Myocyte (in vitro differentiated cells): ENCODE results near the gene IFITM2. TPM values are rescaled to one million over a fixed set of nuclear protein-coding genes. Genes with fewer than 3 reads are reported as not detected.

Source experiments
- DNase-seq: peaks from one replicate; pipeline ENCODE4 v3.0.0-alpha.2; 2012; ENCODE audit warnings: low read depth
- polyA plus RNA-seq: library from polyadenylated mRNA; unstranded; fragments of >200 nt; gene quantifications from one replicate; pipeline ENCODE4 v1.2.1, GENCODE V29; 2012; ENCODE audit warnings: missing spikeins
- total RNA-seq: library from RNA; depleted of rRNA; stranded (reverse); fragments of >200 nt; gene quantifications from 2 replicates; pipeline ENCODE4 v1.2.3, GENCODE V29; 2014

IFITM2 gene
- total RNA-seq = 12.5 and 14.4 TPM in 2 replicates
- 51.4 TPM for polyA plus RNA-seq

DNA sequence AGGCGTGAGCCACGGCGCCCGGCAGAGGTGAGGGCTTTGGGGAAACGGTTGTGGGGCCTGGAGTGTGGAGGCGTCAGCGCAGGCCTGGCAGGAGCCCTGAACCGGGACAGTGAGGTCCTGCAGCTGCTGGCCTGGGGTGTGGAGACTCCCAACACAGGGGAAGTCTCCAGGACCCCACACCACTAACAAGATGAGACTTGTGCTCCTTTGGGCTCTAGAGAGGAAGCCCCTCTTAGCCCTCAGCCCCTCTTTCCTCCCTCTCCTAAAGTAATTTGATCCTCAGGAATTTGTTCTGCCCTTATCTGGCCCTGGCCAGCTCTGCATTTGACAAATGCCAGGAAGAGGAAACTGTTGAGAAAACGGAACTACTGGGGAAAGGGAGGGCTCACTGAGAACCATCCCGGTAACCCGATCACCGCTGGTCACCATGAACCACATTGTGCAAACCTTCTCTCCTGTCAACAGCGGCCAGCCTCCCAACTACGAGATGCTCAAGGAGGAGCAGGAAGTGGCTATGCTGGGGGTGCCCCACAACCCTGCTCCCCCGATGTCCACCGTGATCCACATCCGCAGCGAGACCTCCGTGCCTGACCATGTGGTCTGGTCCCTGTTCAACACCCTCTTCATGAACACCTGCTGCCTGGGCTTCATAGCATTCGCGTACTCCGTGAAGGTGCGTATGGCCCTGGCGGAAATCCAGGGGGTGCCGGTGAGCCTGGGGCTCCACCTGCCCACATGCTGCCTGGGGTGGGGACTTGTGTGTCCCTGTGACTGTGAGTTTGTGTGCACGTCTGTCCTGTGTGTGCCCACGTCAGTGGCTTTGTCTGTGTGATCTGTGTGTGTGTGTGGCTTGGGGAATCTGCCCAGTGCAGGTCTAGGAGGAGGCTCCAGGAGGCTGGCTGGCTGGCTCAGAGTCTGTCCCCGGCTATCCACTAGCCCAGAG lies at the start of gene IFITM2:
IFITM2 (plus strand) TSS at position 51 of the 943 bp plus-strand sequence; CDS start at position 428, 377 bp downstream.
- peak; percentile 71 for DNase-seq

DNA sequence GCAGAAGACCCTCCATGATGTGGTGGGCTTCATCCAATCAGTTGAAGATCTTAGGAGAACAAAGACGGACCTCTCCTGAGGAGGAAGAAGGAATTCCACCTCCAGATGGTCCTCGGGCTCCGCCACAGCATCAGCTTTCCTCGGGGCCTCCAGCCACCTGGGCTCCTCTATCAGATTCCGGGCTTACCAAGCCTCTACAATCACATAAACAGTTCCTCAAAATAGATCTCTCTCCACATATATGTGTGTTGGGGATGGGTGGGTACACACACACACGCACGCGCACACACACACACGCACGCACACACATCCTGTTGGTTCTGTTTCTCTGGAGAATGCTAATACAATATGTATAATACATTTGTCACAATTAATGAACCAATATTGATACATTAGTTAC lies 48.2 kb upstream of the IFITM2 start:
- DNase-seq = no peak

DNA sequence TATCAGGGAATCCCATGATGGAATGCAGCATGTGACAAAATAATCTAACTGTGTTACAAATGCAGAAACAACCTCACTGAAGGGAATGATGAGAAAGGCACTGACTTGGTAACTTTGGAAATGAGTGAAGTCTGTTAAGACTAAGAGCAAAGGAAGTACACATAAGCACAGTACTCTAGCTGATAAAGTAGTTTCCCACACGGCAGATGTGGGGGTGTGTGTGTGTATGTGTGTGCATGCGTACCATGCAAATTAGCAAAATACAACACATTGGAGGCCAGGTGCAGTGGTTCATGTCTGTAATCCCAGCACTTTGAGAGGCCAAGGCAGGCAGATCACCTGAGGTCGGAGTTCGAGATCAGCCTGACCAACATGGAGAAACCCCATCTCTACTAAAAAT lies 46.0 kb upstream of the IFITM2 start:
- DNase-seq = no peak

DNA sequence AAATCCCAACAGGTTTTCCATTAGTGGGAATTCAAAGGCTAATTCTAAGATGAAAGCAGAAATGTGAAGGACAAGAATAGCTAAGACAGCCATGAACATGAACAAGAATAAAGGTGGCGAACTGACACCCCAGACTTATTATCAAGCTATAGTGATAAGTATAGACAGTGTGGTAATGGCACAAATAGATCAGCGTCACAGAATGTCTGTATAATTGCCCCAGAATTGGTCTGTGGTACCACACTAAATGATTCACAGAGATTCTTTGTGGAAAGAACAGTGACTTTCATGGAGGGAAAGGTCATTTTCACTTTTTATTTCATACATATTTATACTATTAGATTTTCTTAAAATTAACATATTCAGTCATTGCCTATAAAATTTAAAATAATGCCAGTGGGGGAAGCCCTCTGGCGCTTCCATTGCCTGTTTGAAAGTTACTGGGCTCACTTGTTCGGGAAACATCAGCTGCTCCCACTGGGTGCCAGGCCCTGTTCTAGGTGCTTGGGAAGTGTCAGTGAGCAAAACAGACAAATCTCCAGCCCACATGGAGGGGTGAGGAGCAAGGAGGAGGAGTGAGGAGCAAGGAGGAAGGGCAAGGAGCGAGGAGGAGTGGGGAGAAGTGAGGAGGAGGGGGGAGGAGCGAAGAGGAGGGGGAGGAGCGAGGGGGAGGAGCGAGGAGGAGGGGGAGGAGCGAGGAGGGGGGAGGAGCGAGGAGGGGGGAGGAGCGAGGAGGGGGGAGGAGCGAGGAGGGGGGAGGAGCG lies 40.8 kb upstream of the IFITM2 start:
- DNase-seq = no peak

DNA sequence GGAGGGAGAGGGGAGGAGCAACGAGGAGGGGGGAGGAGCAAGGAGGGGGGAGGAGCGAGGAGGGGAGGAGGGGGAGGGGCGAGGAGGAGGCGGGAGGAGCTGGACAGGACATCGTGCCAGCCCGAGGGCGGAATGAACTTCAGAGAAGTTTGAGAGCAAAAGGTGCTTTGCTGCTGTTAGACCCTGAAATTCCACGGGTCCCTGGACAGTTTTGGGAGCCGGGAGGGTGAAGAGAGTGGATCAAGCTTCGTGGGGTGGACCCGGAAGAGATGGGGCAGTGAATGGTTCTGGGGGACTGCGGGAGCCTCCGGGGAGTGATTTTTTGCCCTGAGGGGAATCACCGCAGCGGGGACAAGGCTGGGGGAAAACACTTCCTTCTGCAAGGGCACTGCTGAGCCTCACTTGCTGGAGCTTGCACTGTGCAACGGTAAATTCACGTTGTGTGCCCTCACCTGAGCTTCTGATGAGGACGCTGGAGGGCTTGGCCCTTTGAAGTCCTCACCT lies 40.1 kb upstream of the IFITM2 start:
- DNase-seq = no peak

DNA sequence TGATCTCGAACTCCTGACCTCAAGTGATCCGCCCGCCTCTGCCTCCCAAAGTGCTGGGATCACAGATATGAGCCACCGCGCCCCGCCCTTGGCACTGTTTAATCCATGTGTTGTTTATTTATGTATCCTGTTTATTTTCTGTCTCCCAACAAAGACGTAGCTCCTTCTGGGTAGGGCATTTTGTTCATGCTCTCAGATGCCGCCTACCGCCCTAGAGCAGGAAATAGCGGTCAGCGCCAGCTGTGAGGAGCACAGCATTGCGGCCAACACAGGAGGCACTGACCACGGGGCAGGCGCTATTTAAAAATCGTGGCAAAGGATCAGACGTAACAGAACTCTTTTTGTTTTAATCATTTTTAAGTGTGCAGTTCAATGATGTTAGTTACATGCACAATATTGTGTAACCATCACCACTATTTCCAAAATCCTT lies 38.9 kb upstream of the IFITM2 start:
- DNase-seq = peak; percentile 95

DNA sequence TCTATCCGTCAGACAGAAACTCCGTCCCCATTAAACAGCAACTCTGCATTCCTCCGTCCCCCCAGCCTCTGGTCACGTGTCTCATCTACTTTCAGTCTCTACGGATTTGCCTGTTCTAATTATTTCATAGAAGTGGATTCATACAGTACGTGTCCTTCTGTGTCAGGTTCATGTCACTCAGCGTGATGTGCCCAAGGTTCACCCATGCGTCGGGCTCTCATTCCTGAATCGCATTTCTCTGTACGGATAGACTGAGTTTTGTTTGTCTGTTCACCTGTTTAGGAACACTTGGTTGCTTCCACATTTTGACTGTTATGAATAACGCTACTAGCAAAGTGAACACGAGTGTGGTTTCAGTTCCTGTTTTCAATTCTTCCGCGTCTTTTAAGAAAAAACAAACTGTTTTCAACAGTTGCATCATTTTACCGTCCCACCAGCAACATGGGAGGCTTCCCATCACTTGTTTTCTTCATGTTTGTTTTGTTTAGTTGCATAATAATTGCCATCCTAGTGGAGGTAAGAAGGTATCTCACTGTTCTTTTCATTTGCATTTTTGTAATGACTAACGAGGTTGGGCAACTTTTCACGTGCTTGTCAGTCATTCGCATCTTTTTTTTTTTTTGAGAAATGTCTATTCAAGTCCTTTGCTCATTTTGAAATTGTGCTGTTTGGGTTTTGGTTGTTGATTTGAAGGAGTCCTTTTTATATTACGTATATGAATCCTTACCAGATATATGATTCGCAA lies 38.3 kb upstream of the IFITM2 start:
- DNase-seq = no peak

DNA sequence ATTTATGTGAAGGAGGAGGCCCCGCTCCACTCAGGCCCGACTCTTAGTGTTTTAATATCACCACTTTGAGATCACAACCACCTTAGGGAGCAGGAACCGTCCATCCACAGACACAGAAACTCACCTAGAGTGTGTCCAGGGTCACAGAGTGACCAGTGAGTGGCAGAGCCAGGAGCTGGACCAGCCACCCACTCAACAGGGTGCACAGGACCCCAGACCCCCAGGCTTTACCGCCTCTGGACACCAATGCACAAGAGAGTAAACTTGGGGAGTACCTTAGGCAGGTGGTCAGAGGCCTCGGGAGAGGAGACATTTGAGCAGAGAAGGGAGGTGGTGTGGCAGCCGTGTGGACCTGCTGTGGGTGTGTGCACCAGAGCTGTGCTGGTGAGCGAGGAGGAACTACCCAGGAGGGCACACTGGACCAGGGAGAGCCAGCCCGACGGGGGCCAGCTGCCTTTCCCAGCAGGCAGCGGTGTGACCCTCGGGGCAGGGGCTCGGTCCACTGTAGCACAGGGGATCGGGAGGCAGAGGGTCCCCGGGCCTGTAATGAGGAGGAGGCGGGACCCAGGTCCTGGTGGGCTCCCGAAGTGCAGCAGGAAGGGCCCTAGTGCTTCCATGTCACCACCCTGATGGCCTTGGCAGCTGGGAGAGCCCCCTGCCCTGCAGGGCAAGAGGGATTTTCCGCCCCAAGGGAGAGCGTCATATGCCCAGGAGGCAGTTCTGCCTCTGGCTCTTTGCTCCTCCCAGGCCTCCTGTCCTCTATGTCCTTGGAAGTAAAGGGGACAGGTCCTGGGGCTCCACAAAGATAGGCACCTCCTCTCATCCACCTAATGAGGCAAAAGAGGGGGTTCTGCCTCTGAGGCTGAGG lies 36.9 kb upstream of the IFITM2 start:
- no peak for DNase-seq

DNA sequence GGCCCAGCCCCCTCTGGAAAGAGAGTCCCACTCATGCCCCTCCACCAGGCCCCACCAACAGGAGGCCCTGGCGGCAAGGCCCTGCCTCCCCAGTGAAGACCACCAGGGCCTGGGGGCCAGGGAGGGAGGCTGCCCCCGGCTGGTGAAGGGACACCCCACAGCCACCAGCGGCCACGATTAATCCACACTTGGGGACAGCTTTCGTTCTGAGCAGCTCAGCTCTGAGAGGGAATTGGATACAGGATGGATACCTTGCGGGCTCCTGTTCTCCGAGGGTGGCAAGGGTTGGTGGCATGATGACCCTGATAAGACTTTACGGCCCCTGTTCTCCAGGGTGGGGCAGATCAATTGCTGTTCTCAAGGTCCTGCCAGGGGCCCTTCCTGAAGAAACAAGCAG lies 36.3 kb upstream of the IFITM2 start:
- no peak for DNase-seq

DNA sequence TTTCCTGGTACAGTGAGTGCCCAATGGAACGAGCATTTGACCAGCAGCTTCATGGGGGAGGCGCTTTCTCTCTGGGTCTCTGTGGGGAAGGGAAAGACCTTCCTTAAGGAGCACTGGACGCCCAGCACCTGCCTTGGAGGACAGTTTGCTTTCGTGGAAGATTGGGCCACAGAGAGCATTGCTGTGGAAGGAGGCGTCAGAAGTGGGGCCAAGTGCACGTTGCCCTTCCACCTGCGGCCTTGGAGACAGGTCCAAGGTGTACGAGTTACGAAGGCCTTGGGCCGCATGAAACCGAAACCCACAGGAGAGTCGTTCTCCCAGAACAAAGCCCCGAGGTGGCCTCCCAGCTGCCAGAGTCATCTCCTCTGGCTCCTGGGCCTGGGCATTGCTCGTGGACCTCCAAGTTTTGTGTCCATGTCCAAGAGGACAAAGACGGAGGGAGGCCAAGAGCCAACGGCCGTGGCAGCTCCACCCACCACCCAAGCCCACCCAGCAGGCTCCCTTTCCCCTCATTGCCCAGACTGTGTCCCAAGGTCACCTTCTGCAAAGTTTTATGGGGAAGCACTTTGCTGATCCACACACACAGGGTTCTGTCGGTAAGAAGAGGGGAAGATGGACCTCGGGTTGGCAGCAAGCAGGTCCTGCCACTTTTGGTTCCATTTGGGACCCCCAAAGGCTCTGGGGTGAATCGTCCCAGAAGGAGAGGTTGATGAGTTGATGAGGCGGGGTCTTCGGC lies 35.3 kb upstream of the IFITM2 start:
- DNase-seq = no peak

DNA sequence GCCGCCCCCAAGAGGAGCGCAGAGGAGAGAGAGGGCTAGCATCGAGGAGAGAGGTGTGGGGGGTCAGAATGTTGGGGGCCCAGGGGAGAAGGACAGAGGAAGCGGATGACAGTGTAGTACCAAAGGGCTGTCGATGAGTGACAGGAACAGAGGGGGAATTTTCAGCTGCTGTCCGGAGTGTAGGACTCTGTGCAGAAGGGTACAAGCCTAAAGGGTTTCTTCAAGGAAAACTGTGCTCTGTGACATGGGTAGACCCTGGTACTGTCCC lies 34.8 kb upstream of the IFITM2 start:
- no peak for DNase-seq

DNA sequence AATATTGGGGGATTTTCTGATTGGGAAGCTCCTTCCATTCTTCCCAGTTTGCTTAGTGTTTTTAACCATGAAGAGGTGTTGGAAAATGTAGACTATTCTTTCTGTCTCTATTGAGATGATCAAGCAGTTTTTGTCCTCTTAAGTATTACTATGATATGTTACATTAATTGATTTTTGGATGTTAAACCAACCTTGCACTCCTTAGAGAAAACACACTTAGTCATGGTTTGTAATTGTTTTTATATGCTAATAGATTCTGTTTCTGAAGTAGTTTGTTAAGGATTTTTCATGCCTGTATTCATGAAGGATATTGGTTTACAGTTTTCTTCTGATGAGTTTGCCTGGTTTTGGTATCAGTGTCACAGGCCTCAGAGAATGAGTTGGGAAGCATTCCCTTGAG lies 31.4 kb upstream of the IFITM2 start:
- DNase-seq = no peak

DNA sequence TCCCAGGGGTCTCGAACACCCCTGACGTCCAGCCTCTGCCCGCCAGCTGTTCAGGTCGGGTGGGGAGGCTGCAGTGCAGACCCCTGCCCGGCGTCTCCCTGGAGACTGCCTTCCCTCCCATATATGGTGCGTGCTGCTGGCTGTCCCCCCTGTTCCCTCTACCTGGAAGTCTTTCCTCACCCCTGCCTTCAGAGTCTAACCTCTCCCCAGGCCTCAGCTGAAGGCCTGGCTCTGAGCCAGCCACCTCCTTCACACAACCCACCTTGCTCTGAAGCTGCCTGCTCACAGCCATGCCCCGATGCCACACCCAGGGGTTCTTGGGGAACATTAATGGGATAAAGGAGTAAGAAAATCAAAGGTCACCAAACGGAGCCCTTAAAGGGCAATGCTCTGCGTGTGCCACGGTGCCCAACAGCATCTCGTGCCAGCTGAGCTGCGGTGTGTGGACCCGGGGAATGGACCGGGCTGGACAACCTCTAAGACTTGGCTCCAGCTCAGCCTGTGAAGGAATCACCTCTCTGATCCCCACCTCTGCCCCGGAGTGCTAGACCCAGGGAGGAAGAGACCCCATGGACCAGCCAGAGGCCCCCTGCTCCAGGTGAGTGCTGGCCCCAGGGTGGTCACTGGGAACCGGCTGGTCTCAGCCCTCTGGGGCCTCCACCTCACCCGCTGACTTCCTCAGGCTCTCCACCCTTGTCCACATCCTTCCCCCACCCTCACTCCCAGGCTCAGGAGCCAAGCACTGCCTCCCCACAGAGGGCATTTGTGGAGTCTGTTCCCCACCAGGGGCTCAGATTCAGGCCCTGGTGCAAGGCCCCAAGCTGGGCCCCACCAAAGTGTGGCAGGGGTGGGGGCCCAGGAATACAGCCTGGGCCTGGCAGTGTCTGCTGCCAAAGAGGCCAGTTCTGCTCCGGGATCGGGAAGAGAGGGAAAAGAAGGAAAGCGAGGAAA lies 29.3 kb upstream of the IFITM2 start, which contains the start of gene NLRP6:
NLRP6 (plus strand) TSS at position 407 of the 951 bp plus-strand sequence; CDS start at position 570, 163 bp downstream.
- DNase-seq = no peak

DNA sequence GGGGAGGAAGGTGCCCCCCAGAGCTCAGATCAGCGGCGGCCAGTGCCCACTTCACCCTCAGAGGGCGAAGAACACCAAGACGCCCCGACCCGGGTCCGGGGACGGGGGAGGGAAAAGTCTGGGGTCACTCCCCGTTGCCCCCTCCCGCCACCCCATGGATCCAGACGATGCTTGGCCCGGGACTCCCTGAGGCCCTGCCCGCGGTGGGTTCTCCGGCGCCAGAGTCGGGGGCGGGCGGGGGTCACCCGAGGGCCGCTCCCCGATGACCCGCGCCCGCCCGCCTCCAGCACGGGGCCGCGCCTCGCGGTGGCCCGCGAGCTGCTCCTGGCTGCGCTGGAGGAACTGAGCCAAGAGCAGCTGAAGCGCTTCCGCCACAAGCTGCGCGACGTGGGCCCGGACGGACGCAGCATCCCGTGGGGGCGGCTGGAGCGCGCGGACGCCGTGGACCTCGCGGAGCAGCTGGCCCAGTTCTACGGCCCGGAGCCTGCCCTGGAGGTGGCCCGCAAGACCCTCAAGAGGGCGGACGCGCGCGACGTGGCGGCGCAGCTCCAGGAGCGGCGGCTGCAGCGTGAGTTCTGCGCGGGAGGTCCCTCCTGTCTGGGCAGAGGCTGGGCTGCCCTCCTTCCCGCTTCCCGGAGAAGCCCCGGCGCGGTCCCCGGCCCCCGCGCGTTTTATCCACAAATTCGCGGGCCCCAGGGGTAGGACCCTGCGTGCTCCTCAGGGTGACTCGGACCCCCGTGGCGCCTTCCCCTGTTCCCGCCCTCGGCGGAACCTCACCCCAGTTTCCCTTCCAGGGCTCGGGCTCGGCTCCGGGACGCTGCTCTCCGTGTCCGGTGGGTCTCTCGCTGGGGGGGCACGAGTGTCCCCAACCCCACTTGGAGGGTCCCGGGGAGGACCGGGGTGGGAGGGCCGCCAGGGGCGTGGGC lies 28.3 kb upstream of the IFITM2 start:
- DNase-seq = no peak

DNA sequence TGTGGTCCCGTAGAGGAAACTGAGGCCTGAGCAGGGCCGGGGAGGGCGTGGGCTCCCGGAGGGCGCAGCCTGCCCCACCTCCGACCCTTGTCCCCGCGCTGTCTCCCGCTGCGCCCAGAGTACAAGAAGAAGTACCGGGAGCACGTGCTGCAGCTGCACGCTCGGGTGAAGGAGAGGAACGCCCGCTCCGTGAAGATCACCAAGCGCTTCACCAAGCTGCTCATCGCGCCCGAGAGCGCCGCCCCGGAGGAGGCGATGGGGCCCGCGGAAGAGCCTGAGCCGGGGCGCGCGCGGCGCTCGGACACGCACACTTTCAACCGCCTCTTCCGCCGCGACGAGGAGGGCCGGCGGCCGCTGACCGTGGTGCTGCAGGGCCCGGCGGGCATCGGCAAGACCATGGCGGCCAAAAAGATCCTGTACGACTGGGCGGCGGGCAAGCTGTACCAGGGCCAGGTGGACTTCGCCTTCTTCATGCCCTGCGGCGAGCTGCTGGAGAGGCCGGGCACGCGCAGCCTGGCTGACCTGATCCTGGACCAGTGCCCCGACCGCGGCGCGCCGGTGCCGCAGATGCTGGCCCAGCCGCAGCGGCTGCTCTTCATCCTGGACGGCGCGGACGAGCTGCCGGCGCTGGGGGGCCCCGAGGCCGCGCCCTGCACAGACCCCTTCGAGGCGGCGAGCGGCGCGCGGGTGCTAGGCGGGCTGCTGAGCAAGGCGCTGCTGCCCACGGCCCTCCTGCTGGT lies 27.5 kb upstream of the IFITM2 start:
- no peak for DNase-seq

DNA sequence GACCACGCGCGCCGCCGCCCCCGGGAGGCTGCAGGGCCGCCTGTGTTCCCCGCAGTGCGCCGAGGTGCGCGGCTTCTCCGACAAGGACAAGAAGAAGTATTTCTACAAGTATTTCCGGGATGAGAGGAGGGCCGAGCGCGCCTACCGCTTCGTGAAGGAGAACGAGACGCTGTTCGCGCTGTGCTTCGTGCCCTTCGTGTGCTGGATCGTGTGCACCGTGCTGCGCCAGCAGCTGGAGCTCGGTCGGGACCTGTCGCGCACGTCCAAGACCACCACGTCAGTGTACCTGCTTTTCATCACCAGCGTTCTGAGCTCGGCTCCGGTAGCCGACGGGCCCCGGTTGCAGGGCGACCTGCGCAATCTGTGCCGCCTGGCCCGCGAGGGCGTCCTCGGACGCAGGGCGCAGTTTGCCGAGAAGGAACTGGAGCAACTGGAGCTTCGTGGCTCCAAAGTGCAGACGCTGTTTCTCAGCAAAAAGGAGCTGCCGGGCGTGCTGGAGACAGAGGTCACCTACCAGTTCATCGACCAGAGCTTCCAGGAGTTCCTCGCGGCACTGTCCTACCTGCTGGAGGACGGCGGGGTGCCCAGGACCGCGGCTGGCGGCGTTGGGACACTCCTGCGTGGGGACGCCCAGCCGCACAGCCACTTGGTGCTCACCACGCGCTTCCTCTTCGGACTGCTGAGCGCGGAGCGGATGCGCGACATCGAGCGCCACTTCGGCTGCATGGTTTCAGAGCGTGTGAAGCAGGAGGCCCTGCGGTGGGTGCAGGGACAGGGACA lies 26.7 kb upstream of the IFITM2 start:
- no peak for DNase-seq
